ENCODE measurements around the gene CRISP1. TPM values are rescaled to one million over a fixed set of nuclear protein-coding genes. Genes with fewer than 3 reads are reported as not detected.

Gene CRISP1
- total and polyA plus RNA-seq, 2 donors (not counting 3 experiments of a cell fraction or from before 2014, with no cell fraction given) = not detected

- H3K9me3 ChIP-seq (replicated peaks; ENCODE audit: control insufficient read depth, insufficient read depth, low read length) = peaks cover 4% of the 10 kb centered on the region
- no peak overlapping the region for H3K4me3 ChIP-seq (replicated peaks in 1 of 3; ENCODE audit: insufficient read depth in 1 of 3, low read depth in 1 of 3, low read length in 3 of 3)
- H3K36me3 ChIP-seq (ENCODE audit: control insufficient read depth in 2 of 2, extremely low read depth in 1 of 2, insufficient read depth in 2 of 2, low read length in 2 of 2) = no peaks in the 10 kb centered on the region
- no peak overlapping the region for H2AFZ ChIP-seq (ENCODE audit: low read depth, low read length)
- TF ChIP-seq MYC (IDR thresholded peaks at IDR 0.05; ENCODE audit: low read depth, low read length) (no peak), MAX (IDR thresholded peaks at IDR 0.05; ENCODE audit: insufficient read depth, insufficient read length) (no peak), FOS (IDR thresholded peaks at IDR 0.05; ENCODE audit: borderline replicate concordance, insufficient read depth, low read length) (no peak), EZH2 (IDR thresholded peaks at IDR 0.05; ENCODE audit: borderline replicate concordance, low read depth, low read length, severe bottlenecking) (no peak), GATA2 (IDR thresholded peaks at IDR 0.05; ENCODE audit: insufficient read depth, insufficient read length, low read depth, low read length) (no peak), POLR2AphosphoS5 (IDR thresholded peaks at IDR 0.05; ENCODE audit: insufficient read depth, low read depth, low read length) (no peak), CTCF (IDR thresholded peaks at IDR 0.05; ENCODE audit: extremely low read depth in 1 of 2, insufficient read depth in 1 of 2, low read depth in 1 of 2, low read length in 2 of 2) (no peak), POLR2A (IDR thresholded peaks at IDR 0.05; ENCODE audit: low read depth, low read length) (no peak), JUN (IDR thresholded peaks at IDR 0.05; ENCODE audit: borderline replicate concordance, insufficient read depth, insufficient read length, low read depth) (no peak)
- ChIA-PET CTCF (no interaction called here), POLR2A (no interaction called here)
- H3K4me1 ChIP-seq (ENCODE audit: control insufficient read depth, extremely low read depth, insufficient read depth, low read length) = no peaks in the 10 kb centered on the region
- DNase-seq (ENCODE audit: low read depth, low spot score) (no peak), FAIRE-seq (no peak)
- no peaks in the 10 kb centered on the region for H3K9me1 ChIP-seq (replicated peaks; ENCODE audit: control insufficient read depth, extremely low read depth, insufficient read depth, low read length)
- no peaks in the 10 kb centered on the region for H3K27me3 ChIP-seq (ENCODE audit: control insufficient read depth in 2 of 2, insufficient read depth in 2 of 2, low read length in 2 of 2)
- H3K27ac ChIP-seq (ENCODE audit: insufficient read depth, low read depth, low read length) = no peak overlapping the region
- H4K20me1 ChIP-seq (replicated peaks; ENCODE audit: control insufficient read depth, extremely low read depth, insufficient read depth, low read length) = no peaks in the 10 kb centered on the region
- dilution Hi-C loops (cut with MboI; ENCODE audit: extremely low pct_ligation_motif_present, low sequenced_read_pairs) (no loop called here), intact Hi-C loops (cut with micrococcal nuclease) (no loop called here)
- no peak overlapping the region for H3K4me2 ChIP-seq (ENCODE audit: insufficient read depth, low read length)
- BruUV-seq (replicated peaks) = no TSS peak
- no peaks in the 10 kb centered on the region for H3K79me2 ChIP-seq (ENCODE audit: control insufficient read depth, insufficient read depth, low read length)
- no peak overlapping the region for H3K9ac ChIP-seq (replicated peaks; ENCODE audit: extremely low read depth, insufficient read depth, low read length)
Observed at GRCh38 chr6:49790341-49790740, 76.0 kb downstream of the CRISP1 start.

Data from endothelial cell of umbilical vein (primary cell).